Activated gamma-delta T cell (primary cell): Measurements from ENCODE around the gene IFNA17.
"Not testable (repeated sequence)": the region's sequence is repeated elsewhere in the genome, so short reads cannot be mapped to it uniquely, and the experiment has no call there.

Experiments
- DNase-seq: peaks from one replicate; lab custom pipeline; 2025; lab: John Stamatoyannopoulos, UW

IFNA17 gene

GRCh38 chr9:21210782-21211181, 17.2 kb downstream of the IFNA17 start:
- not testable (repeated sequence) for DNase-seq

GRCh38 chr9:21210311-21210710, 17.7 kb downstream of the IFNA17 start:
- DNase-seq, result no peak

DNA sequence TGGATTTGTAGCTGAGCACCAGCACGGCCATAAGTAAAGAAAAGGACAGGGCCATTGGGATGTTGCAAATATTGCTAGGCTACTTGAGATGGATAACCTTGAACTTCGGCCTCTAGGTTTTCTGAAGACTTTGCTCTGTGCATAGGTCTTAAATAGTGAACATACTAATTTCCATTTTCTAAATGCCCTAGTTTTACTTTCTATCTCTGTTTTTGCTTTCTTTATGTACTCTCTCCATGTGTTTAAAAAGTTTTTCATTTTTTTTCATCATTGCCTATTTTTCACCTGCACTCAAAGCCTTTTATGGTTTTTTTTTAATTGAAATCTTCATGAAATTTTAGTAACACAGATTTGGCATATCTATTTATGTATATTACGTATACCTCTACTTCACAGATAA, 21.0 kb downstream of the IFNA17 start, which contains the start of gene IFNA10:
IFNA10 (minus strand) TSS at position 101 of the 400 bp plus-strand sequence; CDS start at position 55, 46 bp downstream.
- not testable (repeated sequence) for DNase-seq

- no peak for DNase-seq
Measured at GRCh38 chr9:21205204-21205603, 22.8 kb downstream of the IFNA17 start.

DNA sequence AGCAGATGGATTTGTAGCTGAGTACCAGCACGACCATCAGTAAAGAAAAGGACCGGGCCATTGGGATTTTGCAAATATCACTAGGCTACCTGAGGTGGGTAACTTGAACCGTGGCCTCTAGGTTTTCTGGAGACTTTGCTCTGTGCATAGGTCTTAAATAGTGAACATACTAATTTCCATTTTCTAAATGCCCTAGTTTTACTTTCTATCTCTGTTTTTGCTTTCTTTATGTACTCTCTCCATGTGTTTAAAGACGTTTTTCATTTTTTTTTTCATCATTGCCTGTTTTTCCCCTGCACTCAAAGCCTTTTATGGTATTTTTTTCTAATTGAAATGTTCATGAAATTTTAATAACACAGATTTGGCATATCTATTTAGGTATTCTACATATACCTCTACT, 25.9 kb downstream of the IFNA17 start, which contains the start of gene IFNA7:
IFNA7 (minus strand) TSS at position 101 of the 400 bp plus-strand sequence; CDS start at position 61, 40 bp downstream.
- DNase-seq, result not testable (repeated sequence)

DNA sequence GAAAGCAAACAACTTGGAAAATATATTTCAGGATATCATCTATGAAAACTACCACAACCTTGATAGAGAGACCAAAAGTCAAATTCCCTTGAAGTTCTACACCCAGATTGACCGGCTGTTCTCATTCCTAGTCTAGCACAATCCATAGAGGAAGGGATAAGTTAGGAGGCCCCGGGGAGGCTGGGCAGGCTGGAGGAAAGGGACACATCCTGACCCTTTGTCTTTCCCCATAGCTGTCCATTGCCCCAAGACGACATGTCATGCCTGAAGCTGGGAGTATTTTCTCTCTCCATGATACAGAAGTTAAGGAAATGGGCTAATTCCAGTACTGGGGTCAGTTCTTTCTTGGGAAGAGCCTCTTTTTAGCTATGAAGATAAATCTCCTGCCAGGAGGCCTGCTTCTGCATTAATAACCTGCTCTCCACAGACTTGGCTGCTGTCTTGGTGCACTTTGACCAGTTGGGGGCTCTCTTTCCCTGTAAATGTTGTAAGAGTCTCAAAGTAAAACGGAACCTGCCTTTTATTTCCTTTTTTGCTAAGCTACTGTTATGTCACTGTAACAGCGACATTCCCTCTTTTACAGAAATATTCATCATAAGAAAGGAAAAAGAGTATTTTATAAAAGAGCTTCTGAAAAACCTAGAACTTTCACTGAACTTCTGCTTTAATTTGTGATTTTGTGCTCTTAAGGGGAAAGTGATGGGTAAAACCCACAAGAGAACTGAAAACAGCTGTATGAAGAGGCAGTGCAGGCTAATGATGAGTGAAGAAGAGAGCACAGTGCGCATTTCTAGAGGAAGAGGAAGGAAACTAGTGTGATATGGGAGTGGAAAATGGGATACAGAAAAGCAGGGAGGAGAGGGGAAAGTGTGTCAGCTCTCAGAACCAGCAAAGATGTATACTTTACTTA, 32.9 kb downstream of the IFNA17 start:
- DNase-seq, result not testable (repeated sequence)

DNA sequence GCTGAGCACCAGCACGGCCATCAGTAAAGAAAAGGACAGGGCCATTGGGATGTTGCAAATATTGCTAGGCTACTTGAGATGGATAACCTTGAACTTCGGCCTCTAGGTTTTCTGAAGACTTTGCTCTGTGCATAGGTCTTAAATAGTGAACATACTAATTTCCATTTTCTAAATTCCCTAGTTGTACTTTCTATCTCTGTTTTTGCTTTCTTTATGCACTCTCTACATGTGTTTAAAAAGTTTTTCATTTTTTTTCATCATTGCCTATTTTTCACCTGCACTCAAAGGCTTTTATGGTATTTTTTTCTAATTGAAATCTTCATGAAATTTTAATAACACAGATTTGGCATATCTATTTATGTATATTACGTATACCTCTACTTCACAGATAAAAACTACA, 40.5 kb downstream of the IFNA17 start, which contains the start of gene IFNA4:
IFNA4 (minus strand) TSS at position 101 of the 400 bp plus-strand sequence; CDS start at position 45, 56 bp downstream.
- DNase-seq, result not testable (repeated sequence)

DNA sequence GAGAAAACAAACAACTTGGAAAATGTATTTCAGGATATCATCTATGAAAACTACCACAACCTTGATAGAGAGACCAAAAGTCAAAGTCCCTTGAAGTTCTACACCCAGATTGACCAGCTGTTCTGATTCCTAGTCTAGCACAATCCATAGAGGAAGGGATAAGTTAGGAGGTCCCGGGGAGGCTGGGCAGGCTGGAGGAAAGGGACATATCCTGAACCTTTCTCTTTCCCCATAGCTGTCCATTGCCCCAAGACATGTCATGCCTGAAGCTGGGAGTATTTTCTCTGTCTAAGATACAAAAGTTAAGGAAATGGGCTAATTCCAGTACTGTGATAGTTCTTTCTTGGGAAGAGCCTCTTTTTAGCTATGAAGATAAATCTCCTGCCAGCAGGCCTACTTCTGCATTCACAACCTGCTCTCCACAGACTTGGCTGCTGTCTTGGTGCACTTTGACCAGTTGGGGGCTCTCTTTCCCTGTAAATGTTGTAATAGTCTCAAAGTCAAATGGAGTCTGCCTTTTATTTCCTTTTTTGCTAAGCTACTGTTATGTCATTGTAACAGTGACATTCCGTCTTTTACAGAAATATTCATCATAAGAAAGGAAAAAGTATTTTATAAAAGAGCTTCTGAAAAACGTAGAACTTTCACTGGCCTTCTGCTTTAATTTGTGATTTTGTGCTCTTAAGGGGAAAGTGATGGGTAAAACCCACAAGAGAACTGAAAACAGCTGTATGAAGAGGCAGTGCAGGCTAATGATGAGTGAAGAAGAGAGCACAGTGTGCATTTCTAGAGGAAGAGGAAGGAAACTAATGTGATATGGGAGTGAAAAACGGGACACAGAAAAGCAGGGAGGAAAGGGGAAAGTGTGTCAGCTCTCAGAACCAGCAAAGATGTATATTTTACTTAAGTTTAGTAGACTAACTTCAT, 44.9 kb downstream of the IFNA17 start:
- not testable (repeated sequence) for DNase-seq
